ENCODE measurements around the gene DCC. TPM values are rescaled to one million over a fixed set of nuclear protein-coding genes. Genes with fewer than 3 reads are reported as not detected.

The DCC gene
- total and polyA plus RNA-seq, 9 of the 15 experiments (the other 6 are each of a cell fraction or from before 2014, with no cell fraction given) = not detected

- Histone ChIP-seq H4K20me1 (replicated peaks; ENCODE audit: control insufficient read depth, insufficient read depth, low read length) (no peaks in the 10 kb centered on the region), H2AFZ (ENCODE audit: low read depth, low read length) (no peak overlapping the region), H3K4me2 (ENCODE audit: insufficient read depth, low read length) (no peak overlapping the region), H3K4me1 (replicated peaks in 1 of 2; ENCODE audit: control insufficient read depth in 2 of 2, insufficient read depth in 2 of 2, low read length in 2 of 2) (no peaks in the 10 kb centered on the region), H3K9ac (ENCODE audit: insufficient read depth in 1 of 2, low read depth in 2 of 2, low read length in 2 of 2) (no peak overlapping the region), H3K79me2 (ENCODE audit: control insufficient read depth, insufficient read depth, low read length) (no peaks in the 10 kb centered on the region), H3K27me3 (ENCODE audit: control insufficient read depth in 2 of 2, insufficient read depth in 2 of 2, low read length in 2 of 2) (no peaks in the 10 kb centered on the region), H3K27ac (ENCODE audit: extremely low read depth, low read depth, low read length) (no peak overlapping the region), H3K4me3 (no peak overlapping the region), H3K9me1 (ENCODE audit: control insufficient read depth, insufficient read depth, low read length) (no peaks in the 10 kb centered on the region), H3K36me3 (ENCODE audit: control insufficient read depth, insufficient read depth, low read length) (no peaks in the 10 kb centered on the region), H3K9me3 (replicated peaks; ENCODE audit: control insufficient read depth, insufficient read depth, low read depth, low read length) (no peaks in the 10 kb centered on the region)
- ChIA-PET CTCF (ENCODE audit: low intra/inter-chr PET ratio) (no interaction called here), POLR2A (no interaction called here)
- BruUV-seq (replicated peaks) = no TSS peak
- TF ChIP-seq OTX1 (CRISPR knock-in tag; IDR thresholded peaks at IDR 0.05) (no peak), ZNF354B (CRISPR knock-in tag; IDR thresholded peaks at IDR 0.05) (no peak), CXXC5 (CRISPR knock-in tag; IDR thresholded peaks at IDR 0.05) (no peak), MYBL2 (IDR thresholded peaks at IDR 0.05; ENCODE audit: low read depth) (no peak), MYBL2 (CRISPR knock-in tag; IDR thresholded peaks at IDR 0.05; ENCODE audit: borderline replicate concordance) (no peak), CREB1 (IDR thresholded peaks at IDR 0.05) (no peak), CREB1 (CRISPR knock-in tag; IDR thresholded peaks at IDR 0.05) (no peak), SAFB2 (IDR thresholded peaks at IDR 0.05; ENCODE audit: borderline replicate concordance, low read depth, low read length, severe bottlenecking) (no peak), COPS2 (conservative IDR thresholded peaks at IDR 0.05) (no peak), RBM14 (IDR thresholded peaks at IDR 0.05; ENCODE audit: borderline replicate concordance, insufficient read depth, low read depth, low read length) (no peak), ZNF239 (CRISPR knock-in tag; IDR thresholded peaks at IDR 0.05) (no peak), BCLAF1 (IDR thresholded peaks at IDR 0.05; ENCODE audit: borderline replicate concordance in 1 of 2, control insufficient read depth in 1 of 2, low read depth in 2 of 2, low read length in 1 of 2) (no peak), TCF15 (CRISPR knock-in tag; IDR thresholded peaks at IDR 0.05) (no peak), CREM (IDR thresholded peaks at IDR 0.05; ENCODE audit: low read depth) (no peak), EGR1 (conservative IDR thresholded peaks at IDR 0.05) (no peak), ID3 (CRISPR knock-in tag; IDR thresholded peaks at IDR 0.05) (no peak), ID3 (tag; IDR thresholded peaks at IDR 0.05) (no peak), SNAPC5 (CRISPR knock-in tag; IDR thresholded peaks at IDR 0.05) (no peak)
- in situ Hi-C loops (cut with MboI) = no loop called here
- DNase-seq (ENCODE audit: extremely low read depth in 1 of 4, low spot score in 3 of 4) (no peak), FAIRE-seq (no peak), ATAC-seq (no peak)
- 0% methylated on average over 1 of the region's 1 CpG for WGBS (ENCODE audit: insufficient coverage, low coverage, missing lambda C conversion rate)
- intact Hi-C loops (cut with micrococcal nuclease) = no loop called here
Observed at GRCh38 chr18:53126210-53126609, 786.2 kb downstream of the DCC start.

All from K562 (cell line).